GM12878 (cell line): ENCODE data around the gene TMC4. TPM values are rescaled to one million over a fixed set of nuclear protein-coding genes. Genes with fewer than 3 reads are reported as not detected.

Experiments
- ATAC-seq: fragments of 200-7000 bp; cut with Tn5 transposase; 3 replicates; pipeline ENCODE4 v1.9.1; 2020; ENCODE audit warnings: mild to moderate bottlenecking, moderate library complexity
- BruUV-seq: library from RNA; stranded (reverse); fragments of 400-500 nt; replicated peaks from 2 replicates; lab custom pipeline; 2021; lab: Mats Ljungman, UMichigan
- CTCF ChIA-PET: fragments of 300-600 bp; sonication (Branson Sonifier 250); formaldehyde crosslinking; extraction: SDS; loops from one replicate; lab custom pipeline; 2021; ENCODE audit warnings: inconsistent platforms; lab: Yijun Ruan, JAX
- POLR2A ChIA-PET: fragments of 350-600 bp; formaldehyde crosslinking; extraction: SDS; loops from one replicate; lab custom pipeline; 2021; ENCODE audit warnings: inconsistent platforms; lab: Charles Lee
- RAD21 ChIA-PET: fragments of 300-600 bp; sonication (Branson Sonifier 250); formaldehyde crosslinking; loops from one replicate; lab custom pipeline; 2023; ENCODE audit warnings: antibody characterized with exemption; ENCODE audit not compliant: unreplicated experiment; lab: Charles Lee
- SMC1A ChIA-PET: fragments of 300-600 bp; sonication (Branson Sonifier 250); formaldehyde crosslinking; loops from one replicate; lab custom pipeline; 2023; ENCODE audit not compliant: unreplicated experiment, uncharacterized antibody; lab: Charles Lee
- DNase-seq: peaks from one replicate; pipeline ENCODE4 v3.0.0-alpha.2; 2011; ENCODE audit warnings: low read depth, low spot score
- FAIRE-seq: peaks from 3 replicates; lab custom pipeline; 2011; peaks lifted over from hg19 to GRCh38; lab: Jason Lieb, UNC
- H2AFZ ChIP-seq: 2 replicates; pipeline ENCODE4 v1.6.0; 2011; ENCODE audit warnings: low read depth, low read length, control low read depth; ENCODE audit not compliant: control insufficient read depth
- H3K27ac ChIP-seq: 2 replicates; pipeline ENCODE4 v1.5.1; 2011; ENCODE audit warnings: control low read depth; ENCODE audit not compliant: control insufficient read depth, insufficient read depth
- H3K27me3 ChIP-seq, 2 experiments: replicated peaks in 1 of 2; 2 replicates each; pipeline versions ENCODE4 v1.6.0 to v1.6.1; 2011; ENCODE audit warnings: low read length in 1 of 2; ENCODE audit not compliant: control insufficient read depth in 2 of 2, insufficient read depth in 2 of 2
- H3K36me3 ChIP-seq, 2 experiments: 2 replicates each; pipeline ENCODE4 v1.5.1; 2011; ENCODE audit warnings: low read length in 1 of 2; ENCODE audit not compliant: control insufficient read depth in 2 of 2, insufficient read depth in 2 of 2
- H3K4me1 ChIP-seq: 2 replicates; pipeline ENCODE4 v1.6.1; 2011; ENCODE audit warnings: mild to moderate bottlenecking, low read length, moderate library complexity, mixed read lengths; ENCODE audit not compliant: control insufficient read depth, insufficient read depth
- H3K4me2 ChIP-seq: 2 replicates; pipeline ENCODE4 v1.6.0; 2011; ENCODE audit warnings: control low read depth; ENCODE audit not compliant: control insufficient read depth, insufficient read depth
- H3K4me3 ChIP-seq: fragments of 200-600 bp; sonication (generic); 2 replicates; pipeline ENCODE4 v1.5.1; 2016
- H3K79me2 ChIP-seq: 2 replicates; pipeline ENCODE4 v1.6.0; 2011; ENCODE audit warnings: low read length; ENCODE audit not compliant: control insufficient read depth, insufficient read depth
- H3K9ac ChIP-seq: 2 replicates; pipeline ENCODE4 v1.8.0; 2011; ENCODE audit warnings: low read length, control low read depth, mixed read lengths; ENCODE audit not compliant: control insufficient read depth, insufficient read depth
- H3K9me3 ChIP-seq: replicated peaks from 3 replicates; pipeline ENCODE4 v1.5.1; 2011; ENCODE audit warnings: mild to moderate bottlenecking, low read length; ENCODE audit not compliant: control insufficient read depth, insufficient read depth
- H4K20me1 ChIP-seq: 2 replicates; pipeline ENCODE4 v1.6.0; 2011; ENCODE audit not compliant: control insufficient read depth, insufficient read depth
- BACH1 ChIP-seq: fragments of 450-650 bp; IDR thresholded peaks from 2 replicates; pipeline ENCODE4 v1.6.1; 2017; ENCODE audit warnings: mild to moderate bottlenecking, borderline replicate concordance
- WGBS: methylation state at CpG from one replicate; pipeline ENCODE4 v1.1.6; 2016; ENCODE audit warnings: low lambda C conversion rate; ENCODE audit not compliant: insufficient replicate concordance, insufficient coverage; ENCODE audit errors: missing lambda C conversion rate; 5-methylcytosine and 5-hydroxymethylcytosine counted together
- in situ Hi-C: fragments of 300-500 bp; cut with MboI; formaldehyde crosslinking; loops from 9 replicates; pipeline ENCODE4 v1.14.3; 2018; ENCODE audit warnings: mixed read lengths
- intact Hi-C: fragments of 100-400 bp; cut with micrococcal nuclease; formaldehyde crosslinking; loops from one replicate; pipeline ENCODE4 v1.14.2; 2022; ENCODE audit not compliant: unreplicated experiment
- polyA plus RNA-seq, 11 experiments: library from polyadenylated mRNA; depleted of rRNA in 4 of 11; unstranded in 6 of 11; stranded (reverse) in 5 of 11; fragments of >200 nt; fragmentation: Nextera tagmentation in 4 of 11; fragmentation: Illumina TruSeq in 1 of 11; extraction: Ambion mirVana in 4 of 11; extraction: Trizol in 1 of 11; gene quantifications; 1 replicate in 1 of 11; 2 replicates in 10 of 11; pipeline versions ENCODE4 v1.2.1 to v1.2.3, GENCODE V29; 2011 to 2016; ENCODE audit warnings: inconsistent platforms in 2 of 11, missing spikeins in 2 of 11, low read depth in 1 of 11
- total RNA-seq, 4 experiments: library from RNA; depleted of rRNA in 3 of 4; stranded (reverse); fragments of >200 nt in 3 of 4; fragmentation: Illumina TruSeq in 1 of 4; extraction: Trizol in 1 of 4; gene quantifications; 2 replicates each; pipeline versions ENCODE4 v1.2.1 to v1.2.3, GENCODE V29; 2013 to 2021
- TF ChIP-seq, protein P1 (sequence below): fragments of 450-650 bp; IDR thresholded peaks from 2 replicates; pipeline ENCODE4 v1.6.1; 2017; ENCODE audit warnings: mild to moderate bottlenecking, moderate library complexity

TMC4 gene
- total and polyA plus RNA-seq, 10 of the 15 experiments (the other 5 are each of a cell fraction or from before 2014, with no cell fraction given), result 0.33 to 0.83 (median 0.74) TPM; not detected in 7

- POLR2A ChIA-PET, result no interaction called here
- Histone ChIP-seq H4K20me1 (peaks cover 12% of the 10 kb centered on the region), H2AFZ (no peak overlapping the region), H3K9me3 (no peaks in the 10 kb centered on the region), H3K9ac (no peak overlapping the region), H3K27me3 (no peaks in the 10 kb centered on the region), H3K79me2 (peaks cover 40% of the 10 kb centered on the region), H3K4me1 (peaks cover 11% of the 10 kb centered on the region), H3K36me3 (peaks cover 36% of the 10 kb centered on the region in 2 experiments; a peak in 3 of 4 replicates), H3K27ac (no peak overlapping the region), H3K4me2 (no peak overlapping the region), H3K4me3 (no peak overlapping the region)
- FAIRE-seq (no peak), ATAC-seq (no peak), DNase-seq (no peak)
- TSS peak; percentile 33 for BruUV-seq
- RAD21 ChIA-PET, result no interaction called here
- CTCF ChIA-PET, result no interaction called here
- in situ Hi-C loops, result loop anchor here (25.0 kb wide), 1 partner anchor 1520 kb away; the partner anchor contains the start of gene U2AF2
- TF ChIP-seq, protein P1, sequence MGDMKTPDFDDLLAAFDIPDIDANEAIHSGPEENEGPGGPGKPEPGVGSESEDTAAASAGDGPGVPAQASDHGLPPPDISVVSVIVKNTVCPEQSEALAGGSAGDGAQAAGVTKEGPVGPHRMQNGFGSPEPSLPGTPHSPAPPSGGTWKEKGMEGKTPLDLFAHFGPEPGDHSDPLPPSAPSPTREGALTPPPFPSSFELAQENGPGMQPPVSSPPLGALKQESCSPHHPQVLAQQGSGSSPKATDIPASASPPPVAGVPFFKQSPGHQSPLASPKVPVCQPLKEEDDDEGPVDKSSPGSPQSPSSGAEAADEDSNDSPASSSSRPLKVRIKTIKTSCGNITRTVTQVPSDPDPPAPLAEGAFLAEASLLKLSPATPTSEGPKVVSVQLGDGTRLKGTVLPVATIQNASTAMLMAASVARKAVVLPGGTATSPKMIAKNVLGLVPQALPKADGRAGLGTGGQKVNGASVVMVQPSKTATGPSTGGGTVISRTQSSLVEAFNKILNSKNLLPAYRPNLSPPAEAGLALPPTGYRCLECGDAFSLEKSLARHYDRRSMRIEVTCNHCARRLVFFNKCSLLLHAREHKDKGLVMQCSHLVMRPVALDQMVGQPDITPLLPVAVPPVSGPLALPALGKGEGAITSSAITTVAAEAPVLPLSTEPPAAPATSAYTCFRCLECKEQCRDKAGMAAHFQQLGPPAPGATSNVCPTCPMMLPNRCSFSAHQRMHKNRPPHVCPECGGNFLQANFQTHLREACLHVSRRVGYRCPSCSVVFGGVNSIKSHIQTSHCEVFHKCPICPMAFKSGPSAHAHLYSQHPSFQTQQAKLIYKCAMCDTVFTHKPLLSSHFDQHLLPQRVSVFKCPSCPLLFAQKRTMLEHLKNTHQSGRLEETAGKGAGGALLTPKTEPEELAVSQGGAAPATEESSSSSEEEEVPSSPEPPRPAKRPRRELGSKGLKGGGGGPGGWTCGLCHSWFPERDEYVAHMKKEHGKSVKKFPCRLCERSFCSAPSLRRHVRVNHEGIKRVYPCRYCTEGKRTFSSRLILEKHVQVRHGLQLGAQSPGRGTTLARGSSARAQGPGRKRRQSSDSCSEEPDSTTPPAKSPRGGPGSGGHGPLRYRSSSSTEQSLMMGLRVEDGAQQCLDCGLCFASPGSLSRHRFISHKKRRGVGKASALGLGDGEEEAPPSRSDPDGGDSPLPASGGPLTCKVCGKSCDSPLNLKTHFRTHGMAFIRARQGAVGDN, result no peak
- TF ChIP-seq BACH1, result no peak
- SMC1A ChIA-PET, result no interaction called here
- 88% methylated on average over 7 of the region's 7 CpGs for WGBS
- intact Hi-C loops, result no loop called here
Observed at GRCh38 chr19:54142166-54142780, 30.7 kb downstream of the TMC4 start.
